Testis (tissue), 3 donors: ENCODE data around the gene CLEC16A. TPM values are rescaled to one million over a fixed set of nuclear protein-coding genes. Genes with fewer than 3 reads are reported as not detected.

Experiments used
- DNase-seq: peaks from one replicate; pipeline ENCODE4 v3.0.0-alpha.2; 2019
- H3K27ac ChIP-seq, 2 donors: fragments of 200-600 bp; sonication (generic); one replicate each; pipeline ENCODE4 v1.5.1; 2019
- H3K27me3 ChIP-seq: fragments of 200-600 bp; sonication (generic); one replicate; pipeline ENCODE4 v1.5.1; 2019
- H3K36me3 ChIP-seq: fragments of 200-600 bp; sonication (generic); one replicate; pipeline ENCODE4 v1.5.1; 2017; ENCODE audit warnings: low read depth; ENCODE audit errors: missing control alignments
- H3K4me1 ChIP-seq: fragments of 200-600 bp; sonication (generic); one replicate; pipeline ENCODE4 v1.5.1; 2019
- H3K4me3 ChIP-seq, 2 donors: fragments of 200-600 bp; sonication (generic); one replicate each; pipeline ENCODE4 v1.5.1; 2017 to 2019
- H3K9me3 ChIP-seq: fragments of 200-600 bp; sonication (generic); one replicate; pipeline ENCODE4 v1.5.1; 2017
- CTCF ChIP-seq, 3 experiments: fragments of 450-650 bp in 2 of 3; fragments of 200-600 bp in 1 of 3; sonication (generic) in 1 of 3; IDR thresholded peaks; one replicate each; pipeline ENCODE4 v1.5.1; 2016 to 2019; ENCODE audit warnings: antibody characterized with exemption in 3 of 3, mild to moderate bottlenecking in 2 of 3, moderate library complexity in 1 of 3
- POLR2A ChIP-seq: fragments of 450-650 bp; IDR thresholded peaks from one replicate; pipeline ENCODE4 v1.6.1; 2017; ENCODE audit warnings: antibody characterized with exemption, mild to moderate bottlenecking, moderate library complexity
- WGBS, 2 donors: methylation state at CpG; one replicate each; pipeline ENCODE4 v1.1.5; 2018; 5-methylcytosine and 5-hydroxymethylcytosine counted together
- intact Hi-C: fragments of 100-400 bp; cut with DNase I; formaldehyde crosslinking; loops from one replicate; pipeline ENCODE4 v1.15.1; 2023; ENCODE audit warnings: low total_unique reads
- polyA plus RNA-seq: library from polyadenylated mRNA; stranded (reverse); fragments of 350-450 nt; fragmentation: Illumina TruSeq; extraction: RNeasy Lipid Tissue Mini Kit (QIAGEN cat#74804); gene quantifications from one replicate; pipeline ENCODE4 v1.2.3, GENCODE V29; 2014; ENCODE audit warnings: low read depth, low replicate concordance; ENCODE audit not compliant: insufficient read depth
- total RNA-seq, 2 donors: library from RNA; depleted of rRNA; stranded (reverse); fragments of >200 nt; gene quantifications; one replicate each; pipeline ENCODE4 v1.2.3, GENCODE V29; 2016

The CLEC16A gene
- total and polyA plus RNA-seq, 3 donors from 2014 or later = 93.9 to 126 (median 122) TPM

GRCh38 chr16:10929853-10930754 is 14.3 kb upstream of the CLEC16A start:
- H3K4me1 ChIP-seq = peaks cover 13% of the 10 kb centered on the region
- TF ChIP-seq POLR2A = no peak
- no peak for TF ChIP-seq CTCF (IDR thresholded peaks at IDR 0.05)
- H3K36me3 ChIP-seq = no peaks in the 10 kb centered on the region
- no peak overlapping the region for H3K4me3 ChIP-seq
- no peaks in the 10 kb centered on the region for H3K9me3 ChIP-seq
- WGBS, 2 donors = 77 to 79% methylated on average over 15 of the region's 15 CpGs
- intact Hi-C loops = no loop called here
- DNase-seq = no peak
- H3K27me3 ChIP-seq = no peaks in the 10 kb centered on the region
- no peak overlapping the region for H3K27ac ChIP-seq

GRCh38 chr16:10930755-10931093 is 13.6 kb upstream of the CLEC16A start:
- DNase-seq = no peak
- 67 to 84% methylated on average over 1 to 2 of the region's 2 CpGs for WGBS, 2 donors
- Histone ChIP-seq H3K27me3 (no peaks in the 10 kb centered on the region), H3K36me3 (no peaks in the 10 kb centered on the region), H3K4me3 (no peak overlapping the region), H3K9me3 (no peaks in the 10 kb centered on the region), H3K4me1 (peaks cover 18% of the 10 kb centered on the region), H3K27ac (no peak overlapping the region)
- TF ChIP-seq CTCF (IDR thresholded peaks at IDR 0.05) (no peak), POLR2A (no peak)
- intact Hi-C loops = no loop called here

- H3K27ac ChIP-seq = no peak overlapping the region
- no peak for TF ChIP-seq CTCF (IDR thresholded peaks at IDR 0.05)
- no peak for TF ChIP-seq POLR2A
- peaks cover 22% of the 10 kb centered on the region for H3K4me1 ChIP-seq
- H3K27me3 ChIP-seq = no peaks in the 10 kb centered on the region
- no peak overlapping the region for H3K4me3 ChIP-seq
- 68 to 74% methylated on average over 7 of the region's 7 CpGs for WGBS, 2 donors
- intact Hi-C loops = no loop called here
- H3K36me3 ChIP-seq = no peaks in the 10 kb centered on the region
- no peaks in the 10 kb centered on the region for H3K9me3 ChIP-seq
- DNase-seq = no peak
Observed at GRCh38 chr16:10931134-10931533, 13.2 kb upstream of the CLEC16A start.

DNA sequence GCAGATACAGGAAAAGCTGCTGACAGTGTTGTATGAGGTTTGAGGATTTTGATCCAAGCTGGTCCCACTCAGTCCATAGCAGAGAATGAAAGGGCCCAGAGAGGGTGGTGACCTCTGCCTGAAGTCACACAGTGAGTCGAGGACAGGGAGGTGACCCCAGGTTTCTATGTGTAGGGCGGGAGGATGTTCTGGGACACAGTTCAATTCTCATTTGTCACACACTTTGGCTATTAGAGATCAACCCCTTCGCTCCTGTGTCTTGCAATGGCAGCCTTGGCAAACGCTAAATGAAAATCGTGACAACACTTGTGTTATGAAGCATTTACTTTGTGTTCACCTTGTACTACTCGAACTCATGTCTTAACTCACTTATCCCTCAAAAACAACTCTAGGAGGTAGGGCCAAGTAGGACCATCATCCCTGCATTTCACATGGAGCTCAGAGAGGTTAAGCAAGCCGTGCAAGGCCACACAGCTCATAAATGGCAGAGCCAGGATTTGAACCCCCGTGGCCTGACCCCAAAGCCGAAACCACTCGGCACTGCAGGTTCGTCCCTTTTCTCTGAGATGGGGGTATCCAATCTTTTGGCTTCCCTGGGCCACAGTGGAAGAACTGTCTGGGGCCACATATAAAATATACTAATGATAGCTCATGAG is 12.3 kb upstream of the CLEC16A start:
- DNase-seq = no peak
- no peaks in the 10 kb centered on the region for H3K36me3 ChIP-seq
- TF ChIP-seq POLR2A (no peak), CTCF (IDR thresholded peaks at IDR 0.05) (no peak)
- intact Hi-C loops = no loop called here
- WGBS, 2 donors = 92 to 93% methylated on average over 11 of the region's 11 CpGs
- peaks cover 26% of the 10 kb centered on the region for H3K4me1 ChIP-seq
- H3K27me3 ChIP-seq = no peaks in the 10 kb centered on the region
- H3K9me3 ChIP-seq = no peaks in the 10 kb centered on the region
- H3K27ac ChIP-seq = no peak overlapping the region
- H3K4me3 ChIP-seq = no peak overlapping the region
